B cell (primary cell): ENCODE data around the gene USP50.

Experiments used
- EZH2 ChIP-seq: IDR thresholded peaks from 2 replicates; pipeline ENCODE4 v1.6.1; 2012; ENCODE audit warnings: borderline replicate concordance, low read depth, mild to moderate bottlenecking, moderate library complexity, low read length; ENCODE audit not compliant: insufficient read depth, poor library complexity, severe bottlenecking
- TF ChIP-seq, protein P1 (sequence below): fragments of 200-600 bp; IDR thresholded peaks from one replicate; pipeline ENCODE4 v1.8.0; 2022; ENCODE audit warnings: antibody characterized with exemption, mild to moderate bottlenecking

DNA sequence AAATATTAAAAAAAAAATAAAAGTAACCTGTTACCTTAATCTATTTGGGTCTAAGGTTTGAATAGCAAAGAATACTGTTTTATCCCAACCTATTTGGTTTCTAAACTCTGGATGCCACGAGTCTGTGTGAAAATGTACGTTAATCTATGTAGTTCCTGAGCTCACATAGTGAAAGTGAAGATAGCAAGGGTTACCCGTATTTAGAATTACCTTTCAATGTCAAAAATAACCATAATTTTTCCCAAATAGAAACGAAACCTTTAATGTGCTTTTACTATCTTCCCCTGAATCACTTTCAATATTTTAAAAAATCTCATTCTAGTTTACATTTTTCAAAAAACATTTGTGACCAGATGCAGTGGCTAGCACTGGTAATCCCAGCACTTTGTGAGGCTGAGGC is 5.8 kb upstream of the USP50 start:
- TF ChIP-seq, protein P1, sequence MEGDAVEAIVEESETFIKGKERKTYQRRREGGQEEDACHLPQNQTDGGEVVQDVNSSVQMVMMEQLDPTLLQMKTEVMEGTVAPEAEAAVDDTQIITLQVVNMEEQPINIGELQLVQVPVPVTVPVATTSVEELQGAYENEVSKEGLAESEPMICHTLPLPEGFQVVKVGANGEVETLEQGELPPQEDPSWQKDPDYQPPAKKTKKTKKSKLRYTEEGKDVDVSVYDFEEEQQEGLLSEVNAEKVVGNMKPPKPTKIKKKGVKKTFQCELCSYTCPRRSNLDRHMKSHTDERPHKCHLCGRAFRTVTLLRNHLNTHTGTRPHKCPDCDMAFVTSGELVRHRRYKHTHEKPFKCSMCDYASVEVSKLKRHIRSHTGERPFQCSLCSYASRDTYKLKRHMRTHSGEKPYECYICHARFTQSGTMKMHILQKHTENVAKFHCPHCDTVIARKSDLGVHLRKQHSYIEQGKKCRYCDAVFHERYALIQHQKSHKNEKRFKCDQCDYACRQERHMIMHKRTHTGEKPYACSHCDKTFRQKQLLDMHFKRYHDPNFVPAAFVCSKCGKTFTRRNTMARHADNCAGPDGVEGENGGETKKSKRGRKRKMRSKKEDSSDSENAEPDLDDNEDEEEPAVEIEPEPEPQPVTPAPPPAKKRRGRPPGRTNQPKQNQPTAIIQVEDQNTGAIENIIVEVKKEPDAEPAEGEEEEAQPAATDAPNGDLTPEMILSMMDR = no peak
- TF ChIP-seq EZH2 = no peak
